HG02763 (cell line): ENCODE results near the gene ZDHHC11.
"Not testable (repeated sequence)": the region's sequence is repeated elsewhere in the genome, so short reads cannot be mapped to it uniquely, and the experiment has no call there.

Experiments
- ATAC-seq: cut with Tn5 transposase; IDR thresholded peaks from one replicate; pipeline ENCODE4 v1.9.1; 2021; ENCODE audit warnings: mild to moderate bottlenecking, moderate library complexity; ENCODE audit not compliant: unreplicated experiment

ZDHHC11 gene

DNA sequence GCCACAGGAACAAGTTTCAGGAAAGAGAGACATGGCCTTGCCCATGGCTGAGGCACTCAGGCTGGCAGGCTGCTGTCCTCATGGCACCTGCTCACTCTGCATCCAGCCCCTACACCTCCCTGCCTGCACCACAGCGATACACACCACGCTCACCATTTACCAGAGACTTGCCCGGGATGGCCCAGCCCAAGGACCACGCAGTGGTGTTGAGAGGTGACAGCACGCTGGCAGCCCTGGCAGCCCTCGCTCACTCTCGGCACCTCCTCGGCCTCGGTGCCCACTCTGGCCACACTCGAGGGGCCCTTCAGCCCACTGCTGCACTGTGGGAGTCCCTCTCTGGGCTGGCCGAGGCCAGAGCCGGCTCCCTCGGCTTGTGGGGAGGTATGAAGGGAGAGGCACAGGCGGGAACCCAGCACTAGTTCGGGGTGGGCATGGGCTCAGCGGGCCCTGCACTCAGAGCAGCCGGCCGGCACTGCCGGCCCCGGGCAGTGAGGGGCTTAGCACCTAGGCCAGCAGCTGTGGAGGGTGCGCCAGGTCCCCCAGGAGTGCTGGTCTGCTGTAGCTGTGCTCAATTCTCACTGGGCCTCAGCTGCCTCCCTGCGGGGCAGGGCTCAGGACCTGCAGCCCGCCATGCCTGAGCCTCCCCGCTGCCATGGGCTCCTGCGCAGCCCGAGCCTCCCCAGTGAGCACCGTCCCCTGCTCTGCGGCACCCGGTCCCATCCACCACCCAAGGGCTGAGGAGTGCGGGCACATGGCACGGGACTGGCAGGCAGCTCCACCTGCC lies 86.6 kb downstream of the ZDHHC11 start:
- ATAC-seq = no peak

DNA sequence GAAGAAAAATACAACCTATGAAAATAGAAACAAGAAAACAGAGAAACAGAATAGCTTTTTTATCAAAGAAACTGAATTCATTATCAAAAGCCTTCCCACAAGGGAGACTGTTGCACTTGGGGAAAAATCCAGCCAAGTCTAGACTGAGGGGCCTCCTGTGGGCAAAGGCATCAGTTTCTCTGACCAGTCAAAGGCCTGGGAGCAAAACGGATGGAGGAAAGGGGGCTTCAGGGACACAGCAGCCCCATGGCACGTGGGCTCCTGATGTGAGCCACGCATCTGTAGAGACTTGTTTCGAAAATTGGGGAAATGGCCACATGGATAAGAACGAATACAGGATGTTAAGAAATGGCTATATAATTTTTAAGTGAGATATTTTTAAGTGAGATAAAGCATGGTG lies 87.4 kb downstream of the ZDHHC11 start:
- no peak for ATAC-seq

- not testable (repeated sequence) for ATAC-seq
Measured at GRCh38 chr5:762996-763395, 87.8 kb downstream of the ZDHHC11 start.

GRCh38 chr5:761854-762710 lies 88.7 kb downstream of the ZDHHC11 start:
- no peak for ATAC-seq

DNA sequence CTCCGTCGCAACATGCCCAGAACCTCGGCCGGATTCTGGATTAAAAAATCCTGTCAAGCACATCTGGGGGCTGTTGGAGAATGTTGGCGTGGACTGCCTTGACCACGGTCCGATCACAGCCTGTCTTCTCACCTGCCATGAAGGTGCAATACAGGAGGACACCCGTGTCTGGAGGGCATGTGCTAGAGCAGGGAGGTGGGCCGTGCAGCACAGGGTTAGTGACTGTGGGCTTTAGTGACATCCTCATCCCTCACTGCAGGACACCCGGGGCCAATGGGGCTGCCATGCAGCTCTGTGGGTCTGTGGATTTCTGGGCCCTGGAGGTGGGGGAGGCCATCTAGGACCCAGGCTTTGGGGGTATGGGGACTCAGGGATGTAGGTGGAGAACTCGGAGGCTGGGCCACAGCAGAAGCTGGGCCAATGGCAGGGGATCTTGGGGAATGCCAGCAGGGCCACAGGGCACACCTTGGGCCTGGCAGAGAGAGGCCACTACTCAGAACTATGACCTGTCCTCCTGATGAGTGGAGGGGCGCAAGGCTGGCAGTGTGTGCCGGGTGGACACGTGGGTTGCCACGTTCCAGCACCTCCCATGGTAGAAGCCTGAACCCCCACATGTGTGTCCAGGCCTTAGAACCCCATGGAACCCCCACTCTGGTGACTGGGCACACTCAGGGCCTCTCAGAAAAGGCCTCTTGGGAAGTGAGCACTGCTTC lies 89.6 kb downstream of the ZDHHC11 start:
- no peak for ATAC-seq

DNA sequence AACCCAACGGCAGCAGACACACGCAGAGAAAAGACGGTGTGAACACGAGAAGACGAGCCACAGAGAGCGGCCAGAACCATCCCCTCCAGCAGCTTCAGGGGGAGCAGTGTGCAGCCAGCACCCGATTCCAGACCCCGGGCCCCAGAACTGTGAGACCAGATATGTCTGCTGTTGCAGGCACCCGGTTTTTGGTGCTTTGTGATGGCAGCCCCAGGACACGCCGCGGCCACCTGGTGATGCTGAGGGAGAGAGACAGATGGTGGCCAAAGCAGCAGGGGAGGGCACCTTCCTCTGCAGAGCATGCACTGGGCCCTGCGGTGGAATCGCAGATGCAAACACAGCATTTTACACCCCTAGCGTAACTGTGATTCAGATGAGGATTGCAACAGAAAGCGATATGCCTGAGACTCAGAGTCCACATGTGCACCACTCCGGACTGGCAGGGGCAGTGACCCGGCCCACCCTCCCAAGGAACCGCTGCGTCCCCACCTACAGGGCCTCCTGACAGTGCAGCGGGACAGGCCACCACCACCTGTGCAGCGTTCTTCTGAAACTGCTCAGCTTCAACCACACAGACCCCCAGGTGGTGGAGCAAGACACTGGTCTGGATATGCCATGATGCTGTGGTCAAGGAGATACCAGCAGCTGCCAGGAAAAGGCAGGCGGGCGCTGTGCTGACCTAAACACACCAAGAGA lies 90.3 kb downstream of the ZDHHC11 start:
- ATAC-seq = no peak

GRCh38 chr5:759781-760362 lies 90.9 kb downstream of the ZDHHC11 start:
- no peak for ATAC-seq

GRCh38 chr5:759111-759751 lies 91.6 kb downstream of the ZDHHC11 start:
- ATAC-seq = no peak

DNA sequence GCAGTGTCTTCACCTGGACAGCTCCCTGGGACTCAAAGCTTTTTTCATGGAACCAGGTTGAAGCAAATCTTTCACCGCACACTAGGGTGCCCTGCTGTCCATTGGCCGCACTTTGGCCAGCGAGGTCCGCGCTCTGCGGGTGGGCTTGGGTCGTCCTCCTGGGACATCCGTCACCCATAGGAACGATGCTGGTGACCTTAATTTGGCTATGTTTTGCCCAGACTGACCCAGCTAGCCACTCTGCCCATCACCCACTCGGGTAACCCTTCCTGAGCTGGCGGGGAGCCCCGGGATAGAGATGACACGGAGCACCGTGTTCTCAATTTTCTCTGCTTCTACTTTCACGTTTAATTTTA lies 92.1 kb downstream of the ZDHHC11 start:
- no peak for ATAC-seq

GRCh38 chr5:757931-758697 lies 92.7 kb downstream of the ZDHHC11 start:
- no peak for ATAC-seq

GRCh38 chr5:757346-757930 lies 93.3 kb downstream of the ZDHHC11 start:
- ATAC-seq = no peak

- no peak for ATAC-seq
Measured at GRCh38 chr5:756865-757345, 93.9 kb downstream of the ZDHHC11 start.

DNA sequence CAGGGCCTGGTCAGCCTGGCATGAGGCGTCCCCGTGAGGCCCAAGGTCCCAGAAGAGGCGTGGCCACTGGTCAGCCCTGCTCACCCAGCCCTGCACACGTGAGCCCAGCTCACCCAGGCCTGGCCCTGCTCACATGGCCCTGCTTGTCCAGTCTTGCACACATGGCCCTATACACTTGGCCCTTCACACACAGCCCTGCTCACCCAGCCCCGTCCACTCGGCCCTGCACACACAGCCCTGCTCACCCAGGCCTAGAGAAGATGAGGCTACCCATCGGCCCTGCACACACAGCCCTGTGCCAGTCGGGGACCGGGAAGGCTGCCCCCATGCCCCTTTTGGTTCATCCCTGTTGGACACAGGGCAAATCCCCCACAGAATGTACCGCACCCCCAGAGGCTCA lies 94.6 kb downstream of the ZDHHC11 start:
- ATAC-seq = no peak

DNA sequence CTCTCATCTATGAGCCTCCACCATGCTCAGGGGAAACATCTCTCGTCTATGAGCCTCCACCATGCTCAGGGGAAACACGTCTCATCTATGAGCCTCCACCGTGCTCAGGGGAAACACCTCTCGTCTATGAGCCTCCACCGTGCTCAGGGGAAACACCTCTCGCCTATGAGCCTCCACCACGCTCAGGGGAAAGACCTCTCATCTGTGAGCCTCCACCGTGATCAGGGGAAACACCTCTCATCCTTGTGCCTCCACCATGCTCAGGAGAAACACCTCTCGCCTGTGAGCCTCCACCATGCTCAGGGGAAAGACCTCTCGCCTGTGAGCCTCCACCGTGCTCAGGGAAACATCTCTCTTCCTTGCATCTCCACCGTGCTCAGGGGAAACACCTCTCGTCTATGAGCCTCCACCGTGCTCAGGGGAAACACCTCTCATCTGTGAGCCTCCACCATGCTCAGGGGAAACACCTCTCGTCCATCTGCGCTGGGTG lies 96.6 kb downstream of the ZDHHC11 start:
- not testable (repeated sequence) for ATAC-seq

DNA sequence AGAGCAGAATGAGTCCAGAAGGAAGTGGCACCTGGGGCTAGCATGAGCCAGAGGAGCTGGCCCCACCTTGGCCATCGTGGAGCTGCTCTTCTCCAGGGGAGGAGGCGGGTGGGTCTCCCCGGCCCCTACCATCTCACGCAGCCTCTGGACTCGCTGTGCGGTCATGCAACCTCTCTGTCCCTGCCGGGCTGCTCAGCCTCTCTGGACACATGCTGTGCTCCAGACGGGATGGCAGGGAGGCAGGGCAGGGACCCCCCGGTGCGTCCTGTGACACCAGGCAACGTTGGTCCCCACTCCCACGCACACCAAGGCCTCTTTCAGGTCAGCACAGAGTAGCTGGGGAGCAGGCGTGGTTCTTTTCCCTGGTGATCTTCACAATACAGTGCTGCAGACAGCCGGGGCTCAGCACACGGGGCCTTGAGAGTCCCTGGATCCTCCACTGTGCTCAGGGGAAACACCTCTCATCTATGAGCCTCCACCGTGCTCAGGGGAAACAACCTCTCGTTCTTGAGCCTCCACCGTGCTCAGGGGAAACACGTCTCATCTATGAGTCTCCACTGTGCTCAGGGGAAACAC lies 97.1 kb downstream of the ZDHHC11 start:
- ATAC-seq = not testable (repeated sequence)

- not testable (repeated sequence) for ATAC-seq
Measured at GRCh38 chr5:752532-753115, 98.2 kb downstream of the ZDHHC11 start.

- ATAC-seq = not testable (repeated sequence)
Measured at GRCh38 chr5:751992-752391, 98.8 kb downstream of the ZDHHC11 start.

GRCh38 chr5:751496-751895 lies 99.3 kb downstream of the ZDHHC11 start:
- no peak for ATAC-seq
